ENCODE measurements around the gene CECR2.
"Not testable (repeated sequence)": the region's sequence is repeated elsewhere in the genome, so short reads cannot be mapped to it uniquely, and the experiment has no call there.

Gene CECR2

DNA sequence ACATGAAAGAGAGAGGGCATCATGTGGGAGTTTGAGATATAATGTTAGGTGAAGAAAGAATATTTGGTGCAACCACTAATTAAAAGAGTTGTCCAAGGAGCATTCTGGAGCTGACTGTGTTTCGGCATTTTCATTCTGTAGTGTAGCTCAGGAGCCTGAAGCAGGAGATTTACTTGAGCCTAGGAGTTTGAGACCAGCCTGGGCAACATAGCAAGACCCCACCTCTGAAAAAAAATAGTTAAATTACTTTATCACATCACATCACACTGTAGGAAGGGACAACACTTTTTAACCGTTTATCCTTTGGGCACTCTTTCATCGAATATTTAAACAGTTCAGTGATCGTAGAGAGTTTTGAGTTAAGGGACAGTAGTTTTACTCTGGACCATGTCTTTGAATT lies 143.7 kb downstream of the CECR2 start:
- no peak for DNase-seq (ENCODE audit: low read depth)

- no peak for DNase-seq (ENCODE audit: low read depth)
These were observed 144.4 kb downstream of the CECR2 start for GRCh38 chr22:17513612-17514011.

- DNase-seq (ENCODE audit: low read depth), result no peak
These were observed 144.8 kb downstream of the CECR2 start for GRCh38 chr22:17514084-17514483.

- DNase-seq (ENCODE audit: low read depth), result no peak
These were observed 149.1 kb downstream of the CECR2 start for GRCh38 chr22:17518406-17518805.

DNA sequence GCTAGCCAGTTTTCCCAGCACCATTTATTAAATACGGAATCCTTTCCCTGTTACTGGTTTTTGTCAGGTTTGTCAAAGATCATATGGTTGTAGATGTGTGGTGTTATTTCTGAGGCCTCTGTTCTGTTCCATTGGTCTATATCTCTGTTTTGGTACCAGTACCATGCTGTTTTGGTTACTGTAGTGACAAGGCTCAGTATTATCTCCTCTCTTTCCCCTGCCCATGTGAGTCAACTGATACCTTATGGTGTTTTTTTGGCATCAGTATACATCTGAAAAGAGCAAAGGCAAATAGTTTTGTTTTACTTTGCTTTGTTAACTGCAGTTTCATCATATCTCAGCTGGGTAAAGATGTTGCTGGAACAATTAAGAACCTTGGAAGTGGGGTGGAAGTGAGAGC lies 152.7 kb downstream of the CECR2 start:
- not testable (repeated sequence) for DNase-seq (ENCODE audit: low read depth)

DNA sequence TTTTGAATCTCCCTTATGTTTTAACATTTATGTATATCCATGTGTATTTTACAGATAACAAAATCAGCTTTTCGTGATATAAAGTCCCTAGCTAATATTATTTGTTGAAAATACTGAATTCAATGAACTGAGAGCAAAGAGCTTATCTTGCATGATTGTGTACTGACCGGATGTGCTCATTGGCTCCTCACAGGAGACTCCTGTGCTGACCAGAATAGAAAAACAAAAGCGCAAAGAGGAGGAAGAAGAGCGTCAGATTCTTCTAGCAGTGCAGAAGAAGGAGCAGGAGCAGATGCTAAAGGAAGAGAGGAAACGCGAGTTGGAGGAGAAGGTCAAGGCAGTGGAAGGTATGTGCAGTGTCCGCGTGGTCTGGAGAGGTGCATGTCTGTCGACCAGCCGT lies 154.7 kb downstream of the CECR2 start:
- DNase-seq (ENCODE audit: low read depth), result no peak

DNA sequence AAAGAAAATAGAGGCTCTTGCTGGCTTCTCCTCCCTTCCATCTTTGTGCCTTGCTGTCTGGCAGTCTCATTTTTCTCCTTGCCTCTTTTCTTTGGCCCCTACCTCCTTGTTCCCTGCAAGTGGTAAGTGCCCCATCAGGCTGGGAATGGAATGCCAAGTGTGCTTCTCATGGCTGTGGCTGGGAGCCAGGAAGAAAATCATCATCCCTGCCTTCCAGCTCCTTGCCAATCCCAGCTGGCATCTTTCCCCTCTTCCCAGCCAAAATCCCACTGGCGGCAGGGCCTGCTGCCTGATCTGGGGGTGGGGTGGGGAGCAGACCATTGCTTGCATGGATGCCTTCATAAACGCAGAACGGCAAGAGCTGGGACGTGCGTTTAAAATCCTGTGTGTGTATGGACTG lies 167.0 kb downstream of the CECR2 start:
- no peak for DNase-seq (ENCODE audit: low read depth)

DNA sequence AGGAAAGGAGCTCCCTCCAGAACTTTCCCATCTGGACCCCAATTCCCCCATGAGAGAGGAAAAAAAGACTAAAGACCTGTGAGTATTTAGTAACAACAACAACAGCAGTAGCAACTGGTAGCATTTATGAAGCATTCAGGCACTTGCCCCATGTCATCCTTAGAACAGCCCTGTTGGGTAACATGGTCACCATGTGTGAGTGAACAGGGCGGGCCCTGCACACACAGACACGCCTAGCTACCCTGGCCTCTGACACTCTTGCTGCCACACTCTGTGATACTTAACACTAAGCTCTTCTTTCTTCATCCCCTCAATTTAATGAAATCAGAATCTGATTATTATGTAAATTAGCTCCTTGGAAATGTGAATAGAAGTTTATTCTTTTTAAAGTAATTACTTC lies 167.9 kb downstream of the CECR2 start:
- DNase-seq (ENCODE audit: low read depth), result no peak

- no peak for DNase-seq (ENCODE audit: low read depth)
These were observed 171.2 kb downstream of the CECR2 start for GRCh38 chr22:17540481-17540880.

- no peak for DNase-seq (ENCODE audit: low read depth)
These were observed 172.2 kb downstream of the CECR2 start for GRCh38 chr22:17541476-17541875.

GRCh38 chr22:17542452-17542851 lies 173.2 kb downstream of the CECR2 start:
- no peak for DNase-seq (ENCODE audit: low read depth)

GRCh38 chr22:17548010-17548755 lies 178.9 kb downstream of the CECR2 start:
- DNase-seq (ENCODE audit: low read depth), result no peak

DNA sequence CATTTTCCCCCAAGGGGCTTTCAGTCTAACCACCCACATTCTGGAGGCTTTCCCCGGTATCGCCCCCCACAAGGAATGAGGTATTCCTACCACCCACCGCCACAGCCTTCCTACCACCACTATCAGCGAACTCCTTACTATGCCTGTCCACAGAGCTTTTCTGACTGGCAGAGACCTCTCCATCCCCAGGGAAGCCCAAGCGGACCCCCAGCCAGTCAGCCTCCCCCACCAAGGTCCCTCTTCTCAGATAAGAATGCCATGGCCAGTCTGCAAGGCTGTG lies 179.4 kb downstream of the CECR2 start:
- DNase-seq (ENCODE audit: low read depth), result no peak

DNA sequence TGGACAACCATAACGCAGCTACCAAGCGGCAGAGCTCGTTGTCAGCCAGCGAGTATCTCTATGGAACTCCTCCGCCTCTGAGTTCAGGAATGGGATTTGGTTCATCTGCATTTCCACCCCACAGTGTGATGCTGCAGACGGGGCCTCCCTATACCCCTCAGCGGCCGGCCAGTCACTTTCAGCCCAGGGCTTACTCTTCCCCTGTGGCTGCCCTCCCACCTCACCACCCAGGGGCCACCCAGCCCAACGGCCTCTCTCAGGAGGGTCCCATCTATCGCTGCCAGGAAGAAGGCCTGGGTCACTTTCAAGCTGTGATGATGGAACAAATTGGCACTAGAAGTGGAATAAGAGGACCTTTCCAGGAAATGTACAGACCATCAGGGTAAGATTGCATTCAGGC lies 179.9 kb downstream of the CECR2 start:
- DNase-seq (ENCODE audit: low read depth), result no peak

DNA sequence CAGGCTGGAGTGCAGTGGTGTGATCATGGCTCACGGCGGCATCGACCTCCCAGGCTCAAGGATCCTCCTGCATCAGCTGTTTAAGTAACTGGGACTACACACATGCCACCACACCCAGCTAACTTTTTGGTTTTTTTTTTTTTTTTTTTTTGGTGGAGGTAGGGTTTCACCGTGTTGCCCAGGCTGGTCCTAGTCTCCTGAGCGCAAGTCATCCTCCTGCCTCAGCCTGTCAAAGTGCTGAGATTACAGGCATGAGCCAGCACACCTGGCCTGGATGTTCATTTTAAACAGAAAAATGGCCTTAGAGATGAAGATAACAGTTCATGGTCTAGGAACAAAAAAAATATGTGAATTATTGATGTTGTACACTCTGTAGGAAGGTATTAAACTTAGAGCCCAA lies 180.4 kb downstream of the CECR2 start:
- no peak for DNase-seq (ENCODE audit: low read depth)

DNA sequence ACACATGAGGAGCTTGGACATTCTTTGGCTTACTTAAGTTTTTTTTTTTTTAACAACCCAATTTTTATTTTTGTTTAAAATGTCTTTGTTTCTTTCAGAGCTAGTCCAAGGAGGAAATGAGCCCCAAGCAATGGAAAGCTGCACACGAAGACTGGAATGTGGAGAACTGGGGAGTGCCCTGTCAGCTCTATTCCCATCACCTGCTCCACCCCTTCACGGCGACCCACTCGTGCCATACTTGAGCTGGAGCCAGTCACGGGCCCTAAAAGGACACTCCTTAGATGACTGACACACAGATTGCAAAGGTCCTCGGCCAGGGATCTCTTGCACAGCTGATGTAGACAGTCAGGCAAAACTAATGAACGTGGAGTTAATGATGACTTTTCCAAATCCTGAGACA lies 183.5 kb downstream of the CECR2 start:
- DNase-seq (ENCODE audit: low read depth), result no peak

GRCh38 chr22:17554814-17555213 lies 185.6 kb downstream of the CECR2 start:
- DNase-seq (ENCODE audit: low read depth), result no peak

- DNase-seq (ENCODE audit: low read depth), result no peak
These were observed 189.9 kb downstream of the CECR2 start for GRCh38 chr22:17559188-17559587.

DNA sequence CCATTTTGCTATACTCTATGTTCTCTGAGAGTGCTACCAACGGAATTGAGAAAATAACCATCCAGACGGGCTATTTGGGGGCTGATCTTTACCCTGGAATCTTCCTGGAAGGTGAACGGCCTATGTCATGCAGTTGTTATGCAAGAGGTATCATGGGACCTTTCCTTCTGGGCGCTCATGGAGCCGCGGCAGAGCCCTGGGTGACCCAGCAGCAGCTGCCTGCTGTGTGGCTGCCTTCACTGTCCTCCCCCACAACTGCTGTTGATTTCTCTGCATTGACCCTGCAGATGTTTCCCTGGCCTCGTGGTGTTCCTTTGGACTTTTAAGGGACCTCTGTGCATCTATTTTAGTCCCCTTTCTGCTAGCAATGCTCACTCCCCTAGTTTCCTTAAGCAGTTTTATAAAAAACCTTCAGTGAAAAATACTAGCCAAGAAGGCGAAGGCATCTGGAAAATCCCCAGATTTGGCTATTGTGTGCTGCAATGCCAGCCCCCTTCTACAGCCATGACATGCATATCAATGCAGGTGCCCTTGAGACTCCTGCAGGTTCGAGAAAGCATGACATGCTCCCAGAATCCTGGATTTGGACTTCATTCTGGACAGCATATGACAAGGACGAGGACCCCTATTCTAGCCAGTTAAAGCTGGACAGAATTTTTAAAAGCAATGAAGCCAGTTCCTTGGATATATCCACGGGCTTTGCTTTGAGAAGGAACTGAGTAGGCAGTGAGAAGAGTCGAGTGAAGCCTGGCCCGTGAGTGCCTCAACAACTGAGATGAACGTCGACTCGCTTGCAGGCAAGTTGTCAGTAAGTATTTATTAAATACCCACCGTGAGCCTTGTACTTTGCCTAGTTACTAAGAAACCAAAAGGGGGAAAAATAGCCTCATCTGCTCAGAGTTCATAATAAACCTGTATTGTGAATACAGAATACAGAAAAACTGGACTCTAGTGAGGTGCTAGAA lies 193.9 kb downstream of the CECR2 start, which contains the start of gene SLC25A18:
Gene SLC25A18 (plus strand): TSS at position 593 of the 965 bp plus-strand sequence. CDS start 16,447 bp downstream, outside the sequence.
- no peak for DNase-seq (ENCODE audit: low read depth)

- DNase-seq (ENCODE audit: low read depth), result no peak
These were observed 194.7 kb downstream of the CECR2 start for GRCh38 chr22:17563936-17564391.

GRCh38 chr22:17566016-17566687 lies 196.9 kb downstream of the CECR2 start:
- DNase-seq (ENCODE audit: low read depth), result not testable (repeated sequence)

- DNase-seq (ENCODE audit: low read depth), result no peak
These were observed 197.5 kb downstream of the CECR2 start for GRCh38 chr22:17566776-17567175.

Measured in non-pigmented ciliary epithelial cell (primary cell).